HG02623 (cell line): ENCODE measurements around the gene LRRC4C.

Source experiments
- ATAC-seq: cut with Tn5 transposase; IDR thresholded peaks from one replicate; pipeline ENCODE4 v1.9.1; 2021; ENCODE audit warnings: moderate library complexity; ENCODE audit not compliant: unreplicated experiment

Gene LRRC4C

DNA sequence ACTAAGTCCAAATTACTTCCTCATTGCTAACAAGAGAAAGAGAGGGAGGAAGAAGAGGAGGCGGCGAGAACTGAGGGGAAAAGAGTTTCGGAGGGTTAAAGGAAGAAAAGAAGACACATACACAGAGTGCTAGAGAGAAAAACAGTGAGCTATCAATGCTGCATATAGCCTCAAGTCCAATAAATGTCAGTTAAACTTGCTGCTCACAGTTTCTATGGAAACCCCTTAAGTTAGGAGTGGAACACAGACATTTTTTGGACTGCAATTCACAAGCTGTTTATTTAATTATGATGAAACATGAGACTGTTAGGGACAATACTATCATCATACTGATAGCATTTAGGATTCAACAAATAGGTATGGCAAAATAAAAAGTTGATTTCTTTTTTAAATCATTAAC is 1320.4 kb downstream of the LRRC4C start:
- no peak for ATAC-seq

- ATAC-seq = no peak
Observed at GRCh38 chr11:40134820-40135570, 1324.5 kb downstream of the LRRC4C start.

DNA sequence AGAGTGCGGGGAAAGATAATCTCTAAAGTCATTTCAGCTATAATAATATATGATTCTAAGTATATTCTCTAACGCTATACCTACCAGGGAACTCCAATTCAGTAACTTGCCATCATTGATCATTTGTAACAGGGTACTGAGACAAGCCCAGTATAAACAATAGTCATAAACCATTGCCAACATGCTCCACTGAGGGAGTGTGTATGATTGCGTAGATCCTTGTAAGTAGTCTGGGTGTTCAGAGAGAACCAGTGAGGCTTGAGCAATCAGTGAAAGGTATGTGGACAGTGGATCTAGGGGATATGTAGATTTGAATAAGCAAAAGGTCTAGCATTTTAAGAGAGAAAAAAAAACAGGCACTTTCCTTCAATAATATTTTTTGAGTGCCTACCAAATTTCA is 1326.0 kb downstream of the LRRC4C start:
- no peak for ATAC-seq

DNA sequence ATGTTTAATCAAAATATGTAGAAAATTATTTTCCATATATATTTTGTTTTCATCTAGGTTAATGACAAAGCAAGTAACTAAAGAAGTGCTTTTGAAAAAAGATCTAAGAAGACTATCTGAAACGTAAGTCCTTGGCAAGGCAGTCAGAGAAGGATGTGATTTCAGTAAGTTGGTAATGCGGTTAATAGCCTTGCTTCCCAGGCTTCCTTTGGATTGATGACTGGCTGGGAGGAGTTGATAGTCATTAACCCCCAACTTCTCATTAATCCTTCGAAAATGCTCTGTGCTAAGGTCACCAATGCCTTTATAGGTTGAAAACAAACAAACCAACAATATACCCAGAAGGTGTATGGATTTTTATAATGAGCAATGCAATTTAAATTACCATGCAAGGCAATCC is 1326.5 kb downstream of the LRRC4C start:
- ATAC-seq = no peak

GRCh38 chr11:40130427-40130826 is 1329.0 kb downstream of the LRRC4C start:
- no peak for ATAC-seq

GRCh38 chr11:40129266-40129665 is 1330.2 kb downstream of the LRRC4C start:
- ATAC-seq = no peak

DNA sequence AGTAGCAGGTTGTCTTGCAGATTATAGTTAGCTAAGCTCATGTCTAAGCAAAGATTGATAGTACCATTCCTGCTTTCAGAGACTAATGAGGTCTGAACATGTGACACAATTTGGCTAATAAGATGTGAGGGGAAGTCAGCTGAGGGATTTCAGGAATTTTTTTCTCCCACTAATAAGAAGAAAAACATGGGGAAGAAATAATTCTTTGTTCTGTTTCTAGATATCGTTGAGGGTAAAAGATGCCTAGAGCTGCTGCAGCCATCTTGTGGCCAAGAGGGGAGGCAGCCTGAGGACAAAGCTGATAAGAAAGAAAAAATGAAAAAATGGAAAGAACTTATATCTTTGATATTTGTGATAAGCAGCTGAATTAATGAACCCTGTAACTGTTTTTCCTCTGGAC is 1334.4 kb downstream of the LRRC4C start:
- ATAC-seq = no peak

- no peak for ATAC-seq
Observed at GRCh38 chr11:40119661-40120060, 1339.8 kb downstream of the LRRC4C start.

DNA sequence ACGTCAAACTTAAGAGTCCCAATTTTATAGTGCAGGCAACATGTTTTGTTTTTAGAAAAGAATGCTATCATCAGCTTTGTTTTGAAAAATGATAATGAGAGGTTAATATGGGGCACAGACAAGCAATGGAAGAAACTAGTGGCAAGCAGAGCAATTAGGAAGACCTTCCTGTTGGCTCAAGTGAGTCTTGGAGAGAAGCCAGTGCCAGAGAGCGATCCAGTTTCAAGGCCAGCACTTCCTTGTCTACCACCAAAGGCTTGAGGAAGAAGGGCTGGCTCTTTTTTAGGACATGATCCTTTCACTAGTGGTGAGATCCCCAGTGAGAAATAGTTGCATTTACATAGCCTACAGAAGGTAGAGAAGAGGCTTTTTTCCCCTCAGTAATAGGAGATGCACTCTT is 1340.7 kb downstream of the LRRC4C start:
- ATAC-seq = no peak

- ATAC-seq = no peak
Observed at GRCh38 chr11:40118026-40118425, 1341.4 kb downstream of the LRRC4C start.

- no peak for ATAC-seq
Observed at GRCh38 chr11:40104941-40105550, 1354.4 kb downstream of the LRRC4C start.

- ATAC-seq = no peak
Observed at GRCh38 chr11:40100781-40101180, 1358.7 kb downstream of the LRRC4C start.

DNA sequence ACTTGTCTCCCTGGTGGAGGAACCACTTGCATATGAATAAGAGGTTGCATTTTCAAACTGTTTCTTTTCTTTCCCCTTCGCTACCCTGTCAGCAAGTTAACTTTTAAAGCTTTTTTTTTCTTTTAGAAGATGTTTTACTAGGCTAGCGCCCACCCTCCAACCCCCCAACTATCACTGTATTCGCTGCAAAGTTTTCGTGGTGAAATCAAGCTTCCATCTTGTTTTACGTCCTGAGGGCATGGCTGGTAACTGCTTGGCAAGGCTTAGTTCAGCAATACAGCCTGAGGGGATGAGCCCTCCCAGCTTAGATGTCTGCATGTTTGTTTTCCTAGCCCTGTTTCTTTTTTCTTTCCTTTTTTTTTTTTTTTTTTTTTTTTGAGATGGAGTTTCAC is 1359.3 kb downstream of the LRRC4C start:
- no peak for ATAC-seq

DNA sequence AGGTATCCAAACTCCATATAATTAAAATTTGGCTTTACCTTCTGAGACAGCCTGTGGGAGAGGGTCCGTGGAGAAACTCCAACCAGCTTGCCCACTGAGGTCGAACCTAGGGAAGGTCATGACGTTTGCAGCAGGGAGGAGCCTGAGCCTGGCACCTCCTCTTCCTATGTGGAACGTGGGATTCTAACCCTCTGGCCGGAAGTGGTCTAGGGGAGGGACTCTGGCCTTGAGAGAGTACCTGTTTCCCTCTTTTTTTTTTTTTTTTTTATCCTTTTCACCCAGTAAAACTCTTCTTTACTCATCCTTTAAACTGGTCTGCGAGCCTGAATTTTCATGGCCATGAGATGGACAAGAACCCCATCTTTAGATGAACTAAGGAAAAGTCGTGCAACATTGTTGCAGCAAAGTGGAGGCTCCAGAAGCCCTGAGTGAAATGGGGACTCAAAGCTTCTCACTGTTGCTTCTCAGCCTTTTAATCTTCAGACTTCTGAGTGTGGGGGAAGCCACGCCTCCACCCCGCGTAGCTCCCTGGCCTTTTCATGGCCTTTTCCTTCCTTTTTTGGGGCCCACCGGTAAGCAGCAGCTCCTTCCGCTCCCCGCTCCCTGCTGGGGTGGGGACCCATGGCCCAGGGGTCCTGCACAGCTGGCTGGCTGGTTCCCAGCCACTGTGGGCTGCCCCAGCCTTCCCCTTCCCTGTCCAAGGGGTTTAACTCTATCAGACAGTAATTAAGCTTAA is 1359.9 kb downstream of the LRRC4C start:
- ATAC-seq = no peak

DNA sequence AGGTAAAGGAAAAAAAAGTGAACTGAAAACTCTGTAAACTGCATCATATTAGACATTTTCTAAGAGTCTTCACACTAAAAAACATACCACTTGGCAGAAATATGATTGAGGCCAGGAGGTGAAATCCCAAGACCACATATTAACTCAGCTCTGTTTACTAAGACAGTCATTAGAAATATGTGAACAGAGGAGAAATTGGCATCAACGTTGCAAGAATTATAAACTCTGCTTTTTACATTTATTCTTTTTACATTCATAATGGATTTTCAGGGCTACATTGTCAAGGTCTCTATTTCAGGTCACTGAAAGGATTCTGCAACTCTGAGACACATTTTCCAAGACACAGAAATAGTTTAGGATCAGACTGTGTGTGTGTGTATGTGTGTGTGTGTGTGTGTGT is 1364.0 kb downstream of the LRRC4C start:
- ATAC-seq = no peak

GRCh38 chr11:40094954-40095353 is 1364.5 kb downstream of the LRRC4C start:
- ATAC-seq = no peak

DNA sequence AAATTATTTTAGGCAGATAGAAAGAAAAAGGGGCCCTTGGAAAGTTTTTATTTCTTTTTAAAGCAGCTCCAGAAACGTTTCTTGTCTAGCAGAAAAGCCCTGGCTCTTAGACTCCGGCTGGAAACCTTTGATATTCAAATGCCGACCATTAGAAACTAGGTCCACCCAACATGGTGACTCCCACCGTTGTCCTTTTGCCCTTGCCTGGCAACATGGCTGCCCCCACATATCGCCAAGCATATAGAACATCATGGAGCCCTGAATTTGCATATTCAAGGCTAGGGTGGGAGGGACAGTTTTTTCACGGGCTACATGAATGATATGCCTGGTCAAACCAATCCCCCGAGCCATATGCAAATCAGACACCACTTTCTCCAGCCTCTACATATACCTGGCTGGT is 1379.0 kb downstream of the LRRC4C start:
- ATAC-seq = no peak
